HepG2 (cell line): ENCODE data around the gene OST4. TPM values are rescaled to one million over a fixed set of nuclear protein-coding genes. Genes with fewer than 3 reads are reported as not detected.

Experiments used
- ATAC-seq: fragments of 200-7000 bp; cut with Tn5 transposase; 3 replicates; pipeline ENCODE4 v1.9.1; 2020; ENCODE audit warnings: mild to moderate bottlenecking, moderate library complexity
- BruUV-seq: library from RNA; stranded (reverse); fragments of 400-500 nt; replicated peaks from 2 replicates; lab custom pipeline; 2021; lab: Mats Ljungman, UMichigan
- CTCF ChIA-PET: fragments of 300-600 bp; formaldehyde crosslinking; extraction: SDS; loops from one replicate; lab custom pipeline; 2021; ENCODE audit warnings: low total read pairs, inconsistent platforms, low intra/inter-chr PET ratio; lab: Yijun Ruan, JAX
- POLR2A ChIA-PET: fragments of 350-600 bp; sonication (Branson Sonifier 250); formaldehyde crosslinking; loops from one replicate; lab custom pipeline; 2020; ENCODE audit warnings: antibody characterized with exemption, inconsistent platforms; lab: Yijun Ruan, JAX
- DNase-seq: peaks from one replicate; pipeline ENCODE4 v3.0.0-alpha.2; 2015; ENCODE audit warnings: low spot score
- FAIRE-seq: peaks from 3 replicates; lab custom pipeline; 2011; peaks lifted over from hg19 to GRCh38; lab: Jason Lieb, UNC
- H2AFZ ChIP-seq: one replicate; pipeline ENCODE4 v1.6.1; 2011; ENCODE audit warnings: low read length, inconsistent platforms
- H3K27ac ChIP-seq: fragments of 300-600 bp; 3 replicates; pipeline ENCODE4 v1.8.0; 2011; ENCODE audit warnings: mixed run types, mild to moderate bottlenecking, mixed read lengths, low read length, inconsistent platforms; ENCODE audit not compliant: insufficient read depth; ENCODE audit errors: extremely low read length
- H3K27me3 ChIP-seq, 2 experiments: fragments of 200-600 bp in 1 of 2; 2 replicates in 1 of 2; 3 replicates in 1 of 2; pipeline versions ENCODE4 v1.6.0 to v1.8.0; 2011; ENCODE audit warnings: low read length in 2 of 2, mild to moderate bottlenecking in 2 of 2, moderate library complexity in 2 of 2, inconsistent platforms in 1 of 2; ENCODE audit not compliant: insufficient read depth in 2 of 2, control insufficient read depth in 1 of 2
- H3K36me3 ChIP-seq, 2 experiments: fragments of 200-600 bp in 1 of 2; replicated peaks in 1 of 2; 2 replicates in 1 of 2; 3 replicates in 1 of 2; pipeline versions ENCODE4 v1.5.1 to v1.8.0; 2011; ENCODE audit warnings: low read length in 2 of 2, inconsistent platforms in 1 of 2; ENCODE audit not compliant: insufficient read depth in 2 of 2, control insufficient read depth in 1 of 2
- H3K4me1 ChIP-seq: 2 replicates; pipeline ENCODE4 v1.5.1; 2012; ENCODE audit warnings: low read length, inconsistent platforms; ENCODE audit not compliant: insufficient read depth
- H3K4me2 ChIP-seq: 2 replicates; pipeline ENCODE4 v1.6.0; 2011; ENCODE audit warnings: low read depth, low read length, inconsistent platforms
- H3K4me3 ChIP-seq, 3 experiments: fragments of 200-600 bp in 1 of 3; sonication (generic), shearing (Covaris generic) in 1 of 3; replicated peaks in 1 of 3; 2 replicates each; pipeline ENCODE4 v1.5.1; 2011 to 2016; ENCODE audit warnings: low read length in 3 of 3, inconsistent platforms in 2 of 3, low read depth in 2 of 3, mild to moderate bottlenecking in 2 of 3, control low read depth in 1 of 3, mixed read lengths in 1 of 3; ENCODE audit not compliant: insufficient read depth in 1 of 3
- H3K79me2 ChIP-seq: one replicate; pipeline ENCODE4 v1.6.1; 2011; ENCODE audit warnings: low read length, inconsistent platforms; ENCODE audit not compliant: insufficient read depth
- H3K9ac ChIP-seq: 2 replicates; pipeline ENCODE4 v1.6.0; 2011; ENCODE audit warnings: mild to moderate bottlenecking, low read depth, low read length, inconsistent platforms; ENCODE audit not compliant: insufficient read depth
- H3K9me3 ChIP-seq: 2 replicates; pipeline ENCODE4 v1.5.1; 2012; ENCODE audit warnings: mild to moderate bottlenecking, low read length
- H4K20me1 ChIP-seq: 2 replicates; pipeline ENCODE4 v1.6.0; 2011; ENCODE audit warnings: inconsistent platforms, mild to moderate bottlenecking, low read length, moderate library complexity; ENCODE audit not compliant: insufficient read depth
- FOXO4 ChIP-seq: sonication (generic); formaldehyde crosslinking; conservative IDR thresholded peaks from 2 replicates; pipeline ENCODE4 v1.8.1; 2023; ENCODE audit warnings: missing genetic modification reagents
- KDM1A ChIP-seq: IDR thresholded peaks from 2 replicates; pipeline ENCODE4 v1.6.1; 2016; ENCODE audit warnings: missing compliant biosample characterization
- KIAA2018 ChIP-seq: sonication (generic); formaldehyde crosslinking; IDR thresholded peaks from 2 replicates; pipeline ENCODE4 v1.5.0; 2020; ENCODE audit warnings: mild to moderate bottlenecking, missing genetic modification reagents, borderline replicate concordance
- SP2 ChIP-seq: sonication (generic); formaldehyde crosslinking; IDR thresholded peaks from 2 replicates; pipeline ENCODE4 v1.5.1; 2020; ENCODE audit warnings: mild to moderate bottlenecking, missing genetic modification reagents
- ZNF644 ChIP-seq: IDR thresholded peaks from 2 replicates; pipeline ENCODE4 v1.6.1; 2016; ENCODE audit warnings: low read depth
- ZNF83 ChIP-seq: sonication (generic); formaldehyde crosslinking; IDR thresholded peaks from 2 replicates; pipeline ENCODE4 v1.4.0; 2020; ENCODE audit warnings: missing genetic modification reagents, mild to moderate bottlenecking, borderline replicate concordance
- WGBS: methylation state at CpG from one replicate; pipeline ENCODE4 v1.1.6; 2017; ENCODE audit warnings: low lambda C conversion rate; 5-methylcytosine and 5-hydroxymethylcytosine counted together
- in situ Hi-C: cut with HindIII; loops from 2 replicates; pipeline ENCODE4 v1.10.0; 2017; ENCODE audit warnings: low pct_unique_long_range_greater_than_20kb; ENCODE audit not compliant: extremely low pct_ligation_motif_present
- intact Hi-C: fragments of 100-400 bp; cut with micrococcal nuclease; formaldehyde crosslinking; loops from one replicate; pipeline ENCODE4 v1.10.0; 2022; ENCODE audit not compliant: unreplicated experiment
- polyA plus RNA-seq, 8 experiments: library from polyadenylated mRNA; depleted of rRNA in 3 of 8; stranded (reverse) in 7 of 8; unstranded in 1 of 8; fragments of >200 nt; fragmentation: Illumina TruSeq in 4 of 8; extraction: Trizol in 4 of 8; gene quantifications; 2 replicates each; pipeline versions ENCODE4 v1.2.1 to v1.2.3, GENCODE V29; 2011 to 2016; ENCODE audit warnings: low read depth in 4 of 8, missing spikeins in 1 of 8, mixed read lengths in 1 of 8; ENCODE audit not compliant: insufficient read depth in 1 of 8
- total RNA-seq, 5 experiments: library from RNA; depleted of rRNA; stranded (reverse); fragments of >200 nt; fragmentation: Illumina TruSeq; extraction: Trizol; gene quantifications; 2 replicates each; pipeline ENCODE4 v1.2.3, GENCODE V29; 2016; ENCODE audit warnings: low read depth in 1 of 5

The OST4 gene
- total and polyA plus RNA-seq, 2 of the 13 experiments (the other 11 are each of a cell fraction or from before 2014, with no cell fraction given) = 498 to 584 TPM

- ChIA-PET POLR2A (interaction anchor here (0.7 to 4.3 kb wide), 9 partner anchors 11 to 1821 kb away, joined by 3 to 106 read pairs (median 12); partner anchors contain the start of genes AGBL5, ATRAID, KHK and SLC5A6), CTCF (no interaction called here)
- peaks cover 30% of the 10 kb centered on the region for H3K79me2 ChIP-seq
- whole genome bisulfite sequencing = 33% methylated on average over 5 of the region's 5 CpGs
- H3K36me3 ChIP-seq = peaks cover 13 to 20% of the 10 kb centered on the region in 2 experiments
- FAIRE-seq = no peak
- intact Hi-C loops = no loop called here
- peak overlapping the region; percentile 61 for H3K9ac ChIP-seq
- peak overlapping the region; percentile 95 for H3K4me2 ChIP-seq
- 0 out of 2 replicates have a peak, but pooled peaks have one; percentile 71 for TF ChIP-seq FOXO4
- TF ChIP-seq SP2 (CRISPR knock-in tag) = no peak
- peaks cover 0 to 16% of the 10 kb centered on the region in 2 experiments; a peak in 2 of 5 replicates for H3K27me3 ChIP-seq
- BruUV-seq = no TSS peak
- H3K4me1 ChIP-seq = peaks cover 78% of the 10 kb centered on the region
- no peaks in the 10 kb centered on the region for H3K9me3 ChIP-seq
- DNase-seq = no peak
- H4K20me1 ChIP-seq = no peaks in the 10 kb centered on the region
- H3K4me3 ChIP-seq = peak overlapping the region; percentile 81 to 99 (median 98)
- no peak overlapping the region for H3K27ac ChIP-seq
- no peak; the same call in 1 of the 3 replicates for ATAC-seq
- H2AFZ ChIP-seq = no peak overlapping the region
- in situ Hi-C loops = no loop called here
Measured at GRCh38 chr2:27072920-27073319, 1.5 kb upstream of the OST4 start.

GRCh38 chr2:27071990-27072830 lies 756 bp upstream of the OST4 start:
- H3K9me3 ChIP-seq = no peaks in the 10 kb centered on the region
- WGBS = 10% methylated on average over 29 of the region's 34 CpGs
- no peaks in the 10 kb centered on the region for H4K20me1 ChIP-seq
- H3K27ac ChIP-seq = no peak overlapping the region
- peak overlapping the region; percentile 81 to 99 (median 98) for H3K4me3 ChIP-seq
- H2AFZ ChIP-seq = no peak overlapping the region
- peaks cover 73% of the 10 kb centered on the region for H3K4me1 ChIP-seq
- no peak for DNase-seq
- BruUV-seq = no TSS peak
- intact Hi-C loops = loop anchor here (1.0 kb wide), 1 partner anchor 21 kb away; the partner anchor contains the start of gene AGBL5
- ChIA-PET CTCF (no interaction called here), POLR2A (interaction anchor here (0.8 to 4.3 kb wide), 18 partner anchors 10 to 556 kb away, joined by 3 to 106 read pairs (median 5); partner anchors contain the start of genes ABHD1, AGBL5, ATRAID and CCDC121)
- in situ Hi-C loops = no loop called here
- peaks cover 30% of the 10 kb centered on the region for H3K79me2 ChIP-seq
- H3K36me3 ChIP-seq = peaks cover 15 to 27% of the 10 kb centered on the region in 2 experiments
- peak; percentile 56 for ATAC-seq
- H3K4me2 ChIP-seq = peak overlapping the region; percentile 95
- FAIRE-seq = no peak
- peak overlapping the region; percentile 61 for H3K9ac ChIP-seq
- H3K27me3 ChIP-seq = peaks cover 0 to 16% of the 10 kb centered on the region in 2 experiments; a peak in 2 of 5 replicates
- no peak for TF ChIP-seq KIAA2018
- TF ChIP-seq ZNF644 (CRISPR knock-in tag) = no peak
- TF ChIP-seq KDM1A = no peak
- TF ChIP-seq ZNF83 = no peak
